ENCODE data around the gene ZC2HC1B. TPM values are rescaled to one million over a fixed set of nuclear protein-coding genes. Genes with fewer than 3 reads are reported as not detected.
A peak's percentile ranks its signal among the peaks of the same experiment; 100 is the strongest.

ZC2HC1B gene
- total RNA-seq, 6 experiments from 2014 or later = not detected

- no peak for DNase-seq
- H3K27ac Mint-ChIP-seq = no peak overlapping the region
- H3K4me3 Mint-ChIP-seq = no peak overlapping the region
- H3K9me3 Mint-ChIP-seq = no peaks in the 10 kb centered on the region
- TF ChIP-seq CTCF (IDR thresholded peaks at IDR 0.05) = no peak
- no peaks in the 10 kb centered on the region for H3K4me1 Mint-ChIP-seq (ENCODE audit: low read depth)
- H3K36me3 Mint-ChIP-seq (ENCODE audit: low read depth) = no peaks in the 10 kb centered on the region
- H3K27me3 Mint-ChIP-seq (ENCODE audit: insufficient read depth) = peaks cover 6% of the 10 kb centered on the region; the same call in 1 of the 2 replicates
Observed at GRCh38 chr6:143936778-143937667, 72.7 kb downstream of the ZC2HC1B start.

- Mint-ChIP-seq H3K36me3 (ENCODE audit: low read depth) (no peaks in the 10 kb centered on the region), H3K4me1 (ENCODE audit: low read depth) (no peaks in the 10 kb centered on the region), H3K27me3 (ENCODE audit: insufficient read depth) (peaks cover 6% of the 10 kb centered on the region; the same call in 1 of the 2 replicates), H3K9me3 (no peaks in the 10 kb centered on the region), H3K27ac (no peak overlapping the region), H3K4me3 (no peak overlapping the region)
- TF ChIP-seq CTCF (IDR thresholded peaks at IDR 0.05) = no peak
- no peak for DNase-seq
Observed at GRCh38 chr6:143937668-143937970, 73.3 kb downstream of the ZC2HC1B start.

- no peaks in the 10 kb centered on the region for H3K9me3 Mint-ChIP-seq
- no peak for TF ChIP-seq CTCF (IDR thresholded peaks at IDR 0.05)
- peaks cover 3% of the 10 kb centered on the region for H3K27me3 Mint-ChIP-seq (ENCODE audit: insufficient read depth)
- no peak overlapping the region for H3K27ac Mint-ChIP-seq
- no peaks in the 10 kb centered on the region for H3K36me3 Mint-ChIP-seq (ENCODE audit: low read depth)
- no peak for DNase-seq
- H3K4me3 Mint-ChIP-seq = no peak overlapping the region
- no peaks in the 10 kb centered on the region for H3K4me1 Mint-ChIP-seq (ENCODE audit: low read depth)
Observed at GRCh38 chr6:143939364-143939763, 75.1 kb downstream of the ZC2HC1B start.

- Mint-ChIP-seq H3K27me3 (ENCODE audit: insufficient read depth) (peaks cover 2% of the 10 kb centered on the region; the same call in 1 of the 2 replicates), H3K4me1 (ENCODE audit: low read depth) (no peaks in the 10 kb centered on the region), H3K9me3 (no peaks in the 10 kb centered on the region), H3K36me3 (ENCODE audit: low read depth) (no peaks in the 10 kb centered on the region), H3K27ac (no peak overlapping the region), H3K4me3 (no peak overlapping the region)
- peak; percentile 86 for TF ChIP-seq CTCF (IDR thresholded peaks at IDR 0.05)
- DNase-seq = peak; percentile 46
Observed at GRCh38 chr6:143940011-143940597, 75.8 kb downstream of the ZC2HC1B start.

- DNase-seq = peak; percentile 24
- Mint-ChIP-seq H3K4me3 (no peak overlapping the region), H3K9me3 (no peaks in the 10 kb centered on the region), H3K27me3 (ENCODE audit: insufficient read depth) (peaks cover 2% of the 10 kb centered on the region; the same call in 1 of the 2 replicates), H3K27ac (no peak overlapping the region), H3K36me3 (ENCODE audit: low read depth) (no peaks in the 10 kb centered on the region), H3K4me1 (ENCODE audit: low read depth) (no peaks in the 10 kb centered on the region)
- peak; percentile 86 for TF ChIP-seq CTCF (IDR thresholded peaks at IDR 0.05)
Observed at GRCh38 chr6:143941852-143942627, 77.8 kb downstream of the ZC2HC1B start.
